22Rv1 (cell line): ENCODE data around the gene MGAT4C.

Source experiments
- CTCF ChIP-seq: fragments of 450-650 bp; IDR thresholded peaks from 2 replicates; pipeline ENCODE4 v1.5.1; 2017; ENCODE audit warnings: mild to moderate bottlenecking
- ZFX ChIP-seq: fragments of 450-650 bp; IDR thresholded peaks from 2 replicates; pipeline ENCODE4 v1.6.1; 2017; ENCODE audit warnings: antibody characterized with exemption, borderline replicate concordance

DNA sequence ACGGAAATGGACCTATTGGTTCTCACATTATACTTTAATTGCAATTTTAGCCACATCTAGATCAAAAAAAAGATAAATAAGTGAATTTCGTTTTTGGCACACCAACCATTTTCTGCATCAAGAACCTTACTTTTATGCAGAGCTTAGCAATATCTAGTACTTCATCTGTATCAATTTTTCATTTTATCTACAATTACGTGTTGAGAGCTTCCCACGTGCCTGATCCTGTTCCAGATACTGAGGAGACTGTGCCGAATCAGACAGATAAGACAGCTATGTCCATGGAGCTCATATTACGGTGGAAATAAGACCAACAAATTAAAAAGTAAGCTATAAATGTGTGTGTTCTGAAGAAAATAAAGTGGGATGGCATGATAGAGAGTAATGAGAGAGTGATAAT, 101.6 kb downstream of the MGAT4C start:
- TF ChIP-seq CTCF (no peak), ZFX (no peak)
